CD14-positive monocyte (primary cell): ENCODE measurements around the gene PADI6. TPM values are rescaled to one million over a fixed set of nuclear protein-coding genes. Genes with fewer than 3 reads are reported as not detected.

ENCODE experiments used
- DNase-seq, 3 donors: peaks; one replicate each; pipeline ENCODE4 v3.0.0-alpha.2; 2011 to 2022
- H2AFZ ChIP-seq: 2 replicates; pipeline ENCODE4 v1.6.0; 2012; ENCODE audit warnings: mild to moderate bottlenecking, low read depth, low read length, inconsistent platforms; ENCODE audit not compliant: insufficient read depth, poor library complexity, severe bottlenecking
- H3K27ac ChIP-seq, 2 donors: 1 replicate in 1 of 2; 2 replicates in 1 of 2; pipeline ENCODE4 v1.5.1; 2012 to 2013; ENCODE audit warnings: low read length in 2 of 2, control low read depth in 1 of 2, inconsistent platforms in 1 of 2, low read depth in 1 of 2, mild to moderate bottlenecking in 1 of 2
- H3K27me3 ChIP-seq, 2 donors: one replicate each; pipeline versions ENCODE4 v1.6.0 to v1.6.1; 2011 to 2013; ENCODE audit warnings: low read length in 2 of 2; ENCODE audit not compliant: control insufficient read depth in 2 of 2, insufficient read depth in 2 of 2
- H3K36me3 ChIP-seq, 2 donors: replicated peaks in 1 of 2; 1 replicate in 1 of 2; 2 replicates in 1 of 2; pipeline versions ENCODE4 v1.5.1 to v1.6.1; 2012 to 2013; ENCODE audit warnings: low read length in 2 of 2, control low read depth in 1 of 2, inconsistent platforms in 1 of 2, mild to moderate bottlenecking in 1 of 2; ENCODE audit not compliant: insufficient read depth in 2 of 2, control insufficient read depth in 1 of 2
- H3K4me1 ChIP-seq, 2 donors: 1 replicate in 1 of 2; 2 replicates in 1 of 2; pipeline versions ENCODE4 v1.5.1 to v1.6.1; 2012 to 2013; ENCODE audit warnings: low read length in 2 of 2, control low read depth in 1 of 2, inconsistent platforms in 1 of 2, mild to moderate bottlenecking in 1 of 2, moderate library complexity in 1 of 2; ENCODE audit not compliant: insufficient read depth in 2 of 2, control insufficient read depth in 1 of 2
- H3K4me2 ChIP-seq: replicated peaks from 2 replicates; pipeline ENCODE3; 2012; ENCODE audit warnings: low read length, moderate library complexity, mild to moderate bottlenecking; ENCODE audit not compliant: poor library complexity, severe bottlenecking; ENCODE audit errors: extremely low read depth
- H3K4me3 ChIP-seq, 3 experiments: fragments of 200-600 bp in 1 of 3; sonication (generic) in 1 of 3; replicated peaks in 1 of 3; 1 replicate in 2 of 3; 2 replicates in 1 of 3; pipeline ENCODE4 v1.5.1; 2011 to 2013; ENCODE audit warnings: low read length in 3 of 3, mild to moderate bottlenecking in 3 of 3, control low read depth in 2 of 3, low read depth in 2 of 3, inconsistent platforms in 1 of 3, moderate library complexity in 1 of 3
- H3K79me2 ChIP-seq: 2 replicates; pipeline ENCODE4 v1.6.0; 2012; ENCODE audit warnings: mild to moderate bottlenecking, control low read depth, inconsistent platforms, low read length, moderate library complexity; ENCODE audit not compliant: insufficient read depth
- H3K9ac ChIP-seq: 2 replicates; pipeline ENCODE4 v1.6.0; 2017; ENCODE audit warnings: low read length, mild to moderate bottlenecking; ENCODE audit not compliant: insufficient read depth, poor library complexity, severe bottlenecking
- H3K9me3 ChIP-seq, 2 donors: replicated peaks in 1 of 2; 1 replicate in 1 of 2; 2 replicates in 1 of 2; pipeline versions ENCODE4 v1.5.1 to v1.6.1; 2012 to 2013; ENCODE audit warnings: low read length in 2 of 2, control low read depth in 1 of 2; ENCODE audit not compliant: control insufficient read depth in 1 of 2, insufficient read depth in 1 of 2
- H4K20me1 ChIP-seq: 2 replicates; pipeline ENCODE4 v1.6.0; 2012; ENCODE audit warnings: mild to moderate bottlenecking, low read length, control low read depth, moderate library complexity; ENCODE audit not compliant: insufficient read depth
- H3K27ac Mint-ChIP-seq, 7 donors: one replicate each; pipeline ENCODE4 v1.8.0; 2020; ENCODE audit warnings: mild to moderate bottlenecking in 7 of 7, mixed read lengths in 7 of 7, moderate library complexity in 6 of 7, inconsistent platforms in 2 of 7
- H3K27me3 Mint-ChIP-seq, 3 donors: one replicate each; pipeline ENCODE4 v1.8.0; 2021 to 2022; ENCODE audit warnings: low read depth in 3 of 3, mild to moderate bottlenecking in 3 of 3, mixed read lengths in 3 of 3, moderate library complexity in 3 of 3, inconsistent platforms in 1 of 3
- H3K36me3 Mint-ChIP-seq, 2 donors: one replicate each; pipeline ENCODE4 v1.8.0; 2020; ENCODE audit warnings: mixed read lengths in 2 of 2, inconsistent platforms in 1 of 2, mild to moderate bottlenecking in 1 of 2
- H3K4me1 Mint-ChIP-seq: one replicate; pipeline ENCODE4 v1.8.0; 2020; ENCODE audit warnings: mild to moderate bottlenecking, mixed read lengths
- H3K4me3 Mint-ChIP-seq, 2 donors: one replicate each; pipeline ENCODE4 v1.8.0; 2020; ENCODE audit warnings: mild to moderate bottlenecking in 2 of 2, mixed read lengths in 2 of 2, moderate library complexity in 1 of 2
- H3K9me3 Mint-ChIP-seq, 7 donors: one replicate each; pipeline ENCODE4 v1.8.0; 2020 to 2022; ENCODE audit warnings: mixed read lengths in 7 of 7, mild to moderate bottlenecking in 6 of 7, moderate library complexity in 6 of 7, inconsistent platforms in 2 of 7
- whole genome bisulfite sequencing: methylation state at CpG from one replicate; pipeline ENCODE4 v1.1.5; 2013; ENCODE audit warnings: missing lambda C conversion rate; ENCODE audit not compliant: insufficient coverage; 5-methylcytosine and 5-hydroxymethylcytosine counted together
- intact Hi-C, 2 donors: fragments of 100-400 bp; cut with micrococcal nuclease; formaldehyde crosslinking; loops; one replicate each; pipeline versions ENCODE4 v1.15.0 to v1.15.1; 2023
- polyA plus RNA-seq, 3 donors: library from polyadenylated mRNA; depleted of rRNA in 1 of 3; unstranded in 2 of 3; stranded (reverse) in 1 of 3; fragments of 300-500 nt in 2 of 3; fragments of >200 nt in 1 of 3; fragmentation: Illumina TruSeq in 2 of 3; gene quantifications; 1 replicate in 2 of 3; 2 replicates in 1 of 3; pipeline ENCODE4 v1.2.3, GENCODE V29; 2012 to 2021
- TF ChIP-seq, protein P1 (sequence below): fragments of 200-600 bp; IDR thresholded peaks from one replicate; pipeline ENCODE4 v1.8.0; 2022; ENCODE audit warnings: antibody characterized with exemption, mild to moderate bottlenecking

Gene PADI6
- polyA plus RNA-seq, 3 donors: 0.66 to 0.83 (median 0.78) TPM

DNA sequence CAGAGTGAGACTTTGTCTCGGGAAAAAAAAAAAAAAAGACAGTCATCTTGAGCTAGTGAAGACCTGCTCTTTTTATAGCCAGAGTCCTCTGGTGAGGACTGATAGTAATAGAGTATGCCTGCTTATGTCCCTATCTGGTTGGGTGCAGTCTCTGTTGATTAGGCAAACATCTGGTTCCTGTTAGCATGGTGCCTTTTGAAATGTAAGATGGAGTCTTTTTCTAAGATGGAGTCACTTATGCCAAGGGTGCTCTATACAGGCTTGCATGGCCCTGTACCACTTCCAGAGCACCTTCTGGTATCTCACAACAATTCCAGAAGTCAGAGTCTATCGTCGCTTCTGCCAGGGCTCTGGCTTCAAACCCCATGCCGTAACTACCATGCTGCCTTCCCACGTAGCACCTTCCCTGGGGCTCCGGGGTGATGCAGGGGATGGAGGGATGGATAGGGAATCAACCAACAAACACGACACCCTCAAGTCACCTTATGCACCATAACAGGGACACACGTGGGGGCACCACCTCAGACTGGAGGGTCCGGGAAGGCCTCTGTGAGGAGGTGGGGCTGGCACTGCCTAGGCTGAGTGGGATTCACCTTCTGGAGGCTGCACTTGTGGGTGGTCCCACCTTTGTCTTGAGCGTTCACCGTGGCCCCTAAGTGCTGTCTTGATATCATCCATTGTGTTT is 11.6 kb upstream of the PADI6 start:
- H3K27me3 ChIP-seq: no peaks in the 10 kb centered on the region
- peak overlapping the region in 1 of 2 donors; percentile 20 for H3K27ac ChIP-seq
- H3K9me3 ChIP-seq: no peaks in the 10 kb centered on the region
- no peak overlapping the region for H3K4me2 ChIP-seq
- H3K4me3 Mint-ChIP-seq: no peak overlapping the region
- intact Hi-C loops: no loop called here
- H3K36me3 Mint-ChIP-seq: peaks cover 55 to 82% of the 10 kb centered on the region in 2 donors
- H2AFZ ChIP-seq: no peak overlapping the region
- H3K9me3 Mint-ChIP-seq: peaks cover 0 to 3% (median 0%) of the 10 kb centered on the region in 7 donors
- WGBS: 77% methylated on average over 3 of the region's 11 CpGs
- H3K27ac Mint-ChIP-seq: peak overlapping the region in 1 of 7 donors; percentile 50
- peaks cover 14% of the 10 kb centered on the region for H4K20me1 ChIP-seq
- H3K27me3 Mint-ChIP-seq: no peaks in the 10 kb centered on the region
- no peak overlapping the region for H3K4me3 ChIP-seq
- H3K9ac ChIP-seq: no peak overlapping the region
- TF ChIP-seq, protein P1, sequence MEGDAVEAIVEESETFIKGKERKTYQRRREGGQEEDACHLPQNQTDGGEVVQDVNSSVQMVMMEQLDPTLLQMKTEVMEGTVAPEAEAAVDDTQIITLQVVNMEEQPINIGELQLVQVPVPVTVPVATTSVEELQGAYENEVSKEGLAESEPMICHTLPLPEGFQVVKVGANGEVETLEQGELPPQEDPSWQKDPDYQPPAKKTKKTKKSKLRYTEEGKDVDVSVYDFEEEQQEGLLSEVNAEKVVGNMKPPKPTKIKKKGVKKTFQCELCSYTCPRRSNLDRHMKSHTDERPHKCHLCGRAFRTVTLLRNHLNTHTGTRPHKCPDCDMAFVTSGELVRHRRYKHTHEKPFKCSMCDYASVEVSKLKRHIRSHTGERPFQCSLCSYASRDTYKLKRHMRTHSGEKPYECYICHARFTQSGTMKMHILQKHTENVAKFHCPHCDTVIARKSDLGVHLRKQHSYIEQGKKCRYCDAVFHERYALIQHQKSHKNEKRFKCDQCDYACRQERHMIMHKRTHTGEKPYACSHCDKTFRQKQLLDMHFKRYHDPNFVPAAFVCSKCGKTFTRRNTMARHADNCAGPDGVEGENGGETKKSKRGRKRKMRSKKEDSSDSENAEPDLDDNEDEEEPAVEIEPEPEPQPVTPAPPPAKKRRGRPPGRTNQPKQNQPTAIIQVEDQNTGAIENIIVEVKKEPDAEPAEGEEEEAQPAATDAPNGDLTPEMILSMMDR: no peak
- peaks cover 10% of the 10 kb centered on the region in 2 donors for H3K4me1 ChIP-seq
- H3K79me2 ChIP-seq: no peaks in the 10 kb centered on the region
- peaks cover 10% of the 10 kb centered on the region for H3K4me1 Mint-ChIP-seq
- peaks cover 55 to 76% of the 10 kb centered on the region in 2 donors for H3K36me3 ChIP-seq
- DNase-seq: no peak

DNA sequence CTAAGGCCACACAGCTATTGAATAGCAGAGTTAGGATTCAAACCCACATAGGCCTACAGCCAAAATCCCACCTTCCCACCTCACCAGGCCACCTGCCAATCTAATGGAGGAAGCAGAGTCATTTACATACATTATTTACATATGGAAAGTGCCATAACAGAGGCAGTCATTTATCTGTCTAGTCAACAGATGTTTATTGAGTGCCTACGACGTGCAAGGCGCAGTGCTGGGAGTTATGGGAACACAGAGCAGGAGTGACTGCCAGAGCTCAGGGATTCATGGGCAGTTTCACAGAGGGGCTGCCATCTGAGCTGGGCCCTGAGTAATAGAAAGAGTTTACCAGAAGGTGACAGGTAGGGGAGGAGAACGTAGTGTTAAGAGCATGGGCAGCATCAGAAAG is 10.3 kb upstream of the PADI6 start:
- intact Hi-C loops: no loop called here
- no peak overlapping the region for H3K4me3 Mint-ChIP-seq
- H3K36me3 ChIP-seq: peaks cover 42 to 63% of the 10 kb centered on the region in 2 donors
- no peaks in the 10 kb centered on the region for H3K79me2 ChIP-seq
- no peak overlapping the region for H3K9ac ChIP-seq
- peak overlapping the region in 6 of 7 donors; percentile 1 to 87 (median 62) for H3K27ac Mint-ChIP-seq
- peak overlapping the region in 1 of 2 donors; percentile 20 for H3K27ac ChIP-seq
- DNase-seq: no peak
- TF ChIP-seq, protein P1: no peak
- H4K20me1 ChIP-seq: peaks cover 1% of the 10 kb centered on the region
- H3K27me3 Mint-ChIP-seq: no peaks in the 10 kb centered on the region
- 98% methylated on average over 4 of the region's 4 CpGs for WGBS
- no peak overlapping the region for H3K4me2 ChIP-seq
- H3K27me3 ChIP-seq: no peaks in the 10 kb centered on the region
- no peak overlapping the region for H2AFZ ChIP-seq
- peaks cover 13 to 18% of the 10 kb centered on the region in 2 donors for H3K4me1 ChIP-seq
- H3K9me3 ChIP-seq: no peaks in the 10 kb centered on the region
- H3K36me3 Mint-ChIP-seq: peaks cover 42 to 70% of the 10 kb centered on the region in 2 donors
- peaks cover 14% of the 10 kb centered on the region for H3K4me1 Mint-ChIP-seq
- no peak overlapping the region for H3K4me3 ChIP-seq
- peaks cover 0 to 5% (median 0%) of the 10 kb centered on the region in 7 donors for H3K9me3 Mint-ChIP-seq
